SU-DHL-6 (cell line): ENCODE results near the gene RFWD3.

Experiments used
- H2AFZ ChIP-seq: fragments of 200-600 bp; sonication (generic); 2 replicates; pipeline ENCODE4 v1.6.1; 2014; ENCODE audit warnings: low read depth, mild to moderate bottlenecking, moderate library complexity, mixed read lengths, antibody characterized with exemption, low read length; ENCODE audit not compliant: severe bottlenecking
- H3F3A ChIP-seq: fragments of 200-600 bp; shearing (Covaris generic); 2 replicates; pipeline ENCODE4 v1.6.0; 2016; ENCODE audit warnings: antibody characterized with exemption, mild to moderate bottlenecking; ENCODE audit not compliant: insufficient read depth
- H3K27ac ChIP-seq: fragments of 200-600 bp; sonication (generic); 2 replicates; pipeline ENCODE4 v1.5.1; 2016; ENCODE audit warnings: low read depth, mild to moderate bottlenecking, low read length, moderate library complexity, mixed read lengths
- H3K27me3 ChIP-seq: fragments of 200-600 bp; sonication (generic), shearing (Covaris generic); 2 replicates; pipeline ENCODE4 v1.6.0; 2014; ENCODE audit warnings: mild to moderate bottlenecking, low read length
- H3K36me3 ChIP-seq: fragments of 200-600 bp; sonication (generic); 2 replicates; pipeline ENCODE4 v1.6.1; 2014; ENCODE audit warnings: mild to moderate bottlenecking, low read length, mixed read lengths
- H3K4me2 ChIP-seq: fragments of 300-600, 200-600 bp; shearing (Covaris generic), sonication (generic); 2 replicates; pipeline ENCODE4 v1.6.0; 2014; ENCODE audit warnings: low read length, low read depth, mild to moderate bottlenecking; ENCODE audit not compliant: poor library complexity, severe bottlenecking
- H3K4me3 ChIP-seq: fragments of 200-600 bp; sonication (generic); 2 replicates; pipeline ENCODE4 v1.5.1; 2014; ENCODE audit warnings: antibody characterized with exemption, low read length, mild to moderate bottlenecking, mixed read lengths; ENCODE audit not compliant: insufficient read depth, poor library complexity, severe bottlenecking
- H3K79me2 ChIP-seq: fragments of 200-600 bp; sonication (generic); 2 replicates; pipeline ENCODE4 v1.6.1; 2014; ENCODE audit warnings: mild to moderate bottlenecking, low read length, moderate library complexity; ENCODE audit not compliant: insufficient read depth
- H3K9ac ChIP-seq: fragments of 200-600 bp; sonication (generic); 2 replicates; pipeline ENCODE4 v1.7.0; 2014; ENCODE audit warnings: mild to moderate bottlenecking, low read length
- H3K9me2 ChIP-seq: fragments of 200-600 bp; sonication (generic); replicated peaks from 2 replicates; pipeline ENCODE4 v1.6.1; 2014; ENCODE audit warnings: low read length; ENCODE audit not compliant: insufficient read depth
- H3K9me3 ChIP-seq: fragments of 200-600 bp; sonication (generic); 2 replicates; pipeline ENCODE4 v1.6.1; 2014; ENCODE audit warnings: low read length, mixed read lengths; ENCODE audit not compliant: insufficient read depth
- H4K20me1 ChIP-seq: fragments of 200-600 bp; sonication (generic); 2 replicates; pipeline ENCODE4 v1.6.1; 2014; ENCODE audit warnings: low read depth, mild to moderate bottlenecking, antibody characterized with exemption, low read length, moderate library complexity, mixed read lengths
- CTCF ChIP-seq: fragments of 200-600 bp; sonication (generic); IDR thresholded peaks from one replicate; pipeline ENCODE4 v1.5.1; 2017; ENCODE audit warnings: antibody characterized with exemption, mild to moderate bottlenecking, low read length, moderate library complexity; ENCODE audit not compliant: insufficient read depth, poor library complexity, severe bottlenecking
- EZH2phosphoT487 ChIP-seq: fragments of 200-600 bp; sonication (generic), shearing (Covaris generic); conservative IDR thresholded peaks from 2 replicates; pipeline ENCODE4 v1.6.1; 2018; ENCODE audit warnings: mild to moderate bottlenecking, antibody characterized with exemption, low read length, moderate library complexity, mixed read lengths

Gene RFWD3

GRCh38 chr16:74667255-74667700, 601 bp upstream of the RFWD3 start:
- Histone ChIP-seq H3K27ac (peak overlapping the region; percentile 76), H3K79me2 (peaks cover 44% of the 10 kb centered on the region), H3K27me3 (no peaks in the 10 kb centered on the region), H2AFZ (peak overlapping the region; percentile 93), H3K36me3 (peaks cover 16% of the 10 kb centered on the region), H3F3A (no peaks in the 10 kb centered on the region), H3K9me2 (no peaks in the 10 kb centered on the region), H4K20me1 (peaks cover 12% of the 10 kb centered on the region), H3K9ac (peak overlapping the region; percentile 68), H3K4me2 (peak overlapping the region; percentile 98), H3K9me3 (0 out of 2 replicates have a peak, but pooled peaks cover 5% of the 10 kb centered on the region), H3K4me3 (peak overlapping the region; percentile 57)
- TF ChIP-seq EZH2phosphoT487 (no peak), CTCF (no peak)

- H2AFZ ChIP-seq = no peak overlapping the region
- peaks cover 27% of the 10 kb centered on the region for H3K36me3 ChIP-seq
- H3K9me2 ChIP-seq = no peaks in the 10 kb centered on the region
- no peaks in the 10 kb centered on the region for H3F3A ChIP-seq
- peak overlapping the region; percentile 74 for H3K27ac ChIP-seq
- TF ChIP-seq CTCF = no peak
- no peak for TF ChIP-seq EZH2phosphoT487
- H3K4me3 ChIP-seq = peak overlapping the region; percentile 90
- H4K20me1 ChIP-seq = peaks cover 25% of the 10 kb centered on the region
- peak overlapping the region; percentile 98 for H3K9ac ChIP-seq
- H3K79me2 ChIP-seq = peaks cover 57% of the 10 kb centered on the region
- 0 out of 2 replicates have a peak, but pooled peaks cover 5% of the 10 kb centered on the region for H3K9me3 ChIP-seq
- H3K27me3 ChIP-seq = no peaks in the 10 kb centered on the region
- peak overlapping the region; percentile 76 for H3K4me2 ChIP-seq
These were observed 661 bp downstream of the RFWD3 start for GRCh38 chr16:74666010-74666421.

- no peak overlapping the region for H3K9ac ChIP-seq
- H3F3A ChIP-seq = no peaks in the 10 kb centered on the region
- no peak overlapping the region for H3K4me3 ChIP-seq
- peaks cover 55% of the 10 kb centered on the region for H3K36me3 ChIP-seq
- H3K27me3 ChIP-seq = no peaks in the 10 kb centered on the region
- no peaks in the 10 kb centered on the region for H3K9me3 ChIP-seq
- TF ChIP-seq EZH2phosphoT487 (no peak), CTCF (no peak)
- H3K9me2 ChIP-seq = no peaks in the 10 kb centered on the region
- peaks cover 58% of the 10 kb centered on the region for H4K20me1 ChIP-seq
- no peak overlapping the region for H2AFZ ChIP-seq
- H3K27ac ChIP-seq = no peak overlapping the region
- no peak overlapping the region for H3K4me2 ChIP-seq
- peaks cover 99% of the 10 kb centered on the region for H3K79me2 ChIP-seq
These were observed 5.6 kb downstream of the RFWD3 start for GRCh38 chr16:74661064-74661463.
